OCI-LY1 (cell line): ENCODE measurements around the gene SYNCRIP.

Source experiments
- H2AFZ ChIP-seq: fragments of 200-600 bp; sonication (generic), shearing (Covaris generic); 2 replicates; pipeline ENCODE4 v1.6.0; 2014; ENCODE audit warnings: antibody characterized with exemption, mild to moderate bottlenecking, low read length
- H3F3A ChIP-seq: fragments of 200-600 bp; sonication (generic), shearing (Covaris generic); 2 replicates; pipeline ENCODE4 v1.6.0; 2014; ENCODE audit warnings: mild to moderate bottlenecking, antibody characterized with exemption, low read length, moderate library complexity; ENCODE audit not compliant: insufficient read depth
- H3K27ac ChIP-seq: fragments of 200-600 bp; sonication (generic); 2 replicates; pipeline ENCODE4 v1.5.1; 2014; ENCODE audit warnings: low read length, mixed run types, mild to moderate bottlenecking, low read depth; ENCODE audit not compliant: poor library complexity, severe bottlenecking
- H3K27me3 ChIP-seq: fragments of 200-600 bp; sonication (generic); 2 replicates; pipeline ENCODE4 v1.6.0; 2014; ENCODE audit warnings: antibody characterized with exemption, mild to moderate bottlenecking, low read length, moderate library complexity; ENCODE audit not compliant: insufficient read depth
- H3K36me3 ChIP-seq: fragments of 200-600 bp; sonication (generic); 2 replicates; pipeline ENCODE4 v1.6.1; 2014; ENCODE audit warnings: mild to moderate bottlenecking, antibody characterized with exemption, low read length, moderate library complexity, mixed read lengths; ENCODE audit not compliant: insufficient read depth
- H3K4me1 ChIP-seq: fragments of 200-600 bp; sonication (generic); 2 replicates; pipeline ENCODE4 v1.5.1; 2014; ENCODE audit warnings: mild to moderate bottlenecking, low read length, moderate library complexity; ENCODE audit not compliant: insufficient read depth, severe bottlenecking
- H3K4me2 ChIP-seq: fragments of 200-600 bp; sonication (generic), shearing (Covaris generic); 2 replicates; pipeline ENCODE4 v1.6.1; 2014; ENCODE audit warnings: low read length
- H3K4me3 ChIP-seq: fragments of 200-600 bp; sonication (generic); 2 replicates; pipeline ENCODE4 v1.5.1; 2014; ENCODE audit warnings: low read length, low read depth, mild to moderate bottlenecking, mixed read lengths; ENCODE audit not compliant: poor library complexity, severe bottlenecking
- H3K79me2 ChIP-seq: fragments of 200-600 bp; shearing (Covaris generic); 2 replicates; pipeline ENCODE4 v1.6.1; 2016; ENCODE audit warnings: mixed run types, low read length, mixed read lengths; ENCODE audit not compliant: insufficient read depth
- H3K9ac ChIP-seq: fragments of 200-600 bp; sonication (generic), shearing (Covaris generic); 2 replicates; pipeline ENCODE4 v1.6.1; 2014; ENCODE audit warnings: mild to moderate bottlenecking, low read length, mixed read lengths
- H3K9me2 ChIP-seq: fragments of 200-600 bp; sonication (generic), shearing (Covaris generic); 2 replicates; pipeline ENCODE4 v1.6.1; 2014; ENCODE audit warnings: low read depth, mild to moderate bottlenecking, low read length, mixed read lengths
- H3K9me3 ChIP-seq: fragments of 200-600 bp; shearing (Covaris generic); 2 replicates; pipeline ENCODE4 v1.6.1; 2014; ENCODE audit warnings: low read length, mixed read lengths
- H4K20me1 ChIP-seq: fragments of 200-600 bp; sonication (generic), shearing (Covaris generic); 2 replicates; pipeline ENCODE4 v1.6.0; 2016; ENCODE audit warnings: mild to moderate bottlenecking, low read length; ENCODE audit not compliant: insufficient read depth
- EZH2 ChIP-seq: fragments of 200-600 bp; sonication (generic), shearing (Covaris generic); IDR thresholded peaks from 2 replicates; pipeline ENCODE4 v1.8.0; 2017; ENCODE audit warnings: borderline replicate concordance, mixed run types, mild to moderate bottlenecking, antibody characterized with exemption, low read length, moderate library complexity, mixed read lengths
- TF ChIP-seq, protein P1 (sequence below): fragments of 200-600 bp; sonication (generic), shearing (Covaris generic); IDR thresholded peaks from 2 replicates; pipeline ENCODE4 v1.5.1; 2017; ENCODE audit warnings: mild to moderate bottlenecking, antibody characterized with exemption, low read length, moderate library complexity, mixed read lengths

The SYNCRIP gene

GRCh38 chr6:85678026-85678601, 35.4 kb upstream of the SYNCRIP start:
- peaks cover 52% of the 10 kb centered on the region for H3K36me3 ChIP-seq
- H3K79me2 ChIP-seq = peaks cover 33% of the 10 kb centered on the region

DNA sequence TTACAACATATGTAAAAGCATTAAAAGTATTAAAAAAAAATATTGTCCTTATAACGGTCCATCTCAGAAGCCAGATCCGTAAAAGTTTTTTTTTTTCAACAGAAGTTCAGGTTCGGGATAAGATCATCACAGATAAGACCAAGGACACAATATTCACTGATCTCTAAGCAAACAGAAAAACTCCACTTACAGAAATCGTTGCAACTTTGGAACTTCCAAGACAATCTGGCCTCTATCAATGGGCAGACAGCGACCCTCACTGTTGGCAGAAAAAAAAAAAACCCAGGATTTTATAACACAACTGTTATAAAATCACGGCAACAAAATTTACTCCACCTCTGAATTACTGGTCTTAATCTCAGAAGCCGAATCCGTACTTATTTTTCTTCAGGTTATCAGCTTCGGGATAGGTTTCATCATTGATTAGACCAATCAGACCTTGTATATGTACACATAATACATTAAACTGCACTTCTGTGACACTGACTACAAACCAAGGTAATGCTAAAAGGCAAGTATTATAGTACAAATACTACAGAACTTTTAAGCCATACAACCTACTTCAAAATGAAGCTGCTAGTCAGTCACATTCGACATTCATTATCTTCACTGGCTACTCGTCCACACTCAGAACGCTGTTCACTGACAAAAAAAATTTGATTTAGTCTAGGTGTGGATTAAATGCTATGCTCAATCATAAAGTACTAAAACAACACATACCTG, 34.7 kb upstream of the SYNCRIP start:
- H2AFZ ChIP-seq = no peak overlapping the region
- no peaks in the 10 kb centered on the region for H4K20me1 ChIP-seq
- no peak for TF ChIP-seq EZH2
- TF ChIP-seq, protein P1, sequence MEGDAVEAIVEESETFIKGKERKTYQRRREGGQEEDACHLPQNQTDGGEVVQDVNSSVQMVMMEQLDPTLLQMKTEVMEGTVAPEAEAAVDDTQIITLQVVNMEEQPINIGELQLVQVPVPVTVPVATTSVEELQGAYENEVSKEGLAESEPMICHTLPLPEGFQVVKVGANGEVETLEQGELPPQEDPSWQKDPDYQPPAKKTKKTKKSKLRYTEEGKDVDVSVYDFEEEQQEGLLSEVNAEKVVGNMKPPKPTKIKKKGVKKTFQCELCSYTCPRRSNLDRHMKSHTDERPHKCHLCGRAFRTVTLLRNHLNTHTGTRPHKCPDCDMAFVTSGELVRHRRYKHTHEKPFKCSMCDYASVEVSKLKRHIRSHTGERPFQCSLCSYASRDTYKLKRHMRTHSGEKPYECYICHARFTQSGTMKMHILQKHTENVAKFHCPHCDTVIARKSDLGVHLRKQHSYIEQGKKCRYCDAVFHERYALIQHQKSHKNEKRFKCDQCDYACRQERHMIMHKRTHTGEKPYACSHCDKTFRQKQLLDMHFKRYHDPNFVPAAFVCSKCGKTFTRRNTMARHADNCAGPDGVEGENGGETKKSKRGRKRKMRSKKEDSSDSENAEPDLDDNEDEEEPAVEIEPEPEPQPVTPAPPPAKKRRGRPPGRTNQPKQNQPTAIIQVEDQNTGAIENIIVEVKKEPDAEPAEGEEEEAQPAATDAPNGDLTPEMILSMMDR = peak; percentile 36; the same call in 1 of the 2 replicates
- H3K9me3 ChIP-seq = no peaks in the 10 kb centered on the region
- no peaks in the 10 kb centered on the region for H3K9me2 ChIP-seq
- H3F3A ChIP-seq = peaks cover 14% of the 10 kb centered on the region; the same call in 1 of the 2 replicates
- H3K4me3 ChIP-seq = peak overlapping the region; percentile 90
- peaks cover 31% of the 10 kb centered on the region for H3K4me1 ChIP-seq
- H3K4me2 ChIP-seq = peak overlapping the region; percentile 90
- peak overlapping the region; percentile 76 for H3K27ac ChIP-seq
- no peaks in the 10 kb centered on the region for H3K27me3 ChIP-seq
- peak overlapping the region; percentile 98 for H3K9ac ChIP-seq
- H3K79me2 ChIP-seq = peaks cover 33% of the 10 kb centered on the region
- H3K36me3 ChIP-seq = peaks cover 53% of the 10 kb centered on the region

More at GRCh38 chr6:85678026-85678601, 35.4 kb upstream of the SYNCRIP start:
- H3K4me2 ChIP-seq = peak overlapping the region; percentile 90
- H3K4me1 ChIP-seq = peaks cover 31% of the 10 kb centered on the region
- H3K9me2 ChIP-seq = no peaks in the 10 kb centered on the region
- peak overlapping the region; percentile 98 for H3K9ac ChIP-seq
- H3F3A ChIP-seq = peaks cover 11% of the 10 kb centered on the region; the same call in 1 of the 2 replicates
- H4K20me1 ChIP-seq = no peaks in the 10 kb centered on the region
- TF ChIP-seq EZH2 = no peak
- TF ChIP-seq, protein P1 = no peak
- H3K9me3 ChIP-seq = no peaks in the 10 kb centered on the region
- H3K27ac ChIP-seq = peak overlapping the region; percentile 76
- no peaks in the 10 kb centered on the region for H3K27me3 ChIP-seq
- H2AFZ ChIP-seq = no peak overlapping the region
- peak overlapping the region; percentile 90 for H3K4me3 ChIP-seq

GRCh38 chr6:85676086-85676729, 33.5 kb upstream of the SYNCRIP start:
- H3K9ac ChIP-seq = peak overlapping the region; percentile 98
- no peaks in the 10 kb centered on the region for H3K9me3 ChIP-seq
- no peaks in the 10 kb centered on the region for H3K27me3 ChIP-seq
- H3K9me2 ChIP-seq = no peaks in the 10 kb centered on the region
- H4K20me1 ChIP-seq = no peaks in the 10 kb centered on the region
- H3K4me1 ChIP-seq = peaks cover 31% of the 10 kb centered on the region
- peaks cover 59% of the 10 kb centered on the region for H3K36me3 ChIP-seq
- no peak overlapping the region for H2AFZ ChIP-seq
- TF ChIP-seq, protein P1 = no peak
- no peak for TF ChIP-seq EZH2
- peak overlapping the region; percentile 76 for H3K27ac ChIP-seq
- peaks cover 15% of the 10 kb centered on the region; the same call in 1 of the 2 replicates for H3F3A ChIP-seq
- H3K4me2 ChIP-seq = peak overlapping the region; percentile 90
- H3K79me2 ChIP-seq = peaks cover 33% of the 10 kb centered on the region
- peak overlapping the region; percentile 90 for H3K4me3 ChIP-seq
